ENCODE measurements around the gene LBHD2.
"Not testable (repeated sequence)": the region's sequence is repeated elsewhere in the genome, so short reads cannot be mapped to it uniquely, and the experiment has no call there.

Gene LBHD2

DNA sequence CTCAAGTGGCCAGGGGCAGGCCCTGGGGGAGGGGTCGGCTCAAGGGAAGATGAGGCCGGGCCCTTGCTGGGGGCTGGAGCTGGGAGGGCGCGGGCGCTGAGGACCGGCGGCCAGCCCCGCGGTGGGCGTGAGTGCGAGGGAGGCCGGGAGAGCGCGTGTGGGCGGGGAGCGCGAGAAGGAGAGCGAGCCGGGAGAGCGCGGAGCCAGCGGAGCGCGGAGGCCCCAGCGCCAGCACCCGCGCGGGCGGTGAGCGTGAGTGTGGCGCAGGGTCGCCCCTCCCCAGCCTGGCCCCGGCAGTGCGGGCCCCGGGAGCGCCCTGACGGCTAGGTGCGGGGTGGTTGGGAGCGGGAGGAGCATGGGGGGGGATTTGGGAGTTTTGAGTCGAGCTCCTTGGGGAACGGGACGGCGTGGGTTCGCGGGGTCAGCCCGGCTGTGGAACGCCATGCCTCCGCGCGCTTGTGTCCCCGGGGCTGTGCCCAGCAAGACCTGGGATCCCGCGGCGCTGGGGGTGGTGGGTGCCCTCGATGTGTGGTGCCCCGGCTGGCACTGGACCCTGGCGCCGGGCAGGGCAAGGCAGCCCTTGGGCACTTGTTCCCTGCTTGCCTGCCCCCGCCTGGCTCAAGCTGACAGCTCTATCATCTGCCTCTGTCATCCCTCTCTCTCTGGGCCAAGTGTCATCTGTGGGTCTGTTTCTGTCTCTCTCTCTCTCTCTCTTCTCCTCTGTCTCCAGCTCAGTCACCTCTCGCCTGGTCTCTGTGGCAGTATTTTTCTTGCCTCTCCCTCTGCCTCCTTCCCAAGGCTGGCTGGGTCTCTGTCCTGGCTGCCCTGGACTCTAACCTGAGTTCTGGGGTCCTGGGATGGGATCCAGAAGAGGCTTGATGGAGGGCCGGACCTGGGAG, at the start of gene LBHD2:
Gene LBHD2 (plus strand): TSS at position 190 of the 899 bp plus-strand sequence. CDS start 1,803 bp downstream, outside the sequence.
- H3K4me3 ChIP-seq (ENCODE audit: low read length): no peak within 1 kb of the TSS
- TF ChIP-seq ZNF274 (IDR thresholded peaks at IDR 0.05; ENCODE audit: low read depth, low read length): no peak

- H3K4me3 ChIP-seq (ENCODE audit: low read length): no peak overlapping the region
- no peak for TF ChIP-seq ZNF274 (IDR thresholded peaks at IDR 0.05; ENCODE audit: low read depth, low read length)
Observed at GRCh38 chr14:103041464-103041863, 42.5 kb upstream of the LBHD2 start.

DNA sequence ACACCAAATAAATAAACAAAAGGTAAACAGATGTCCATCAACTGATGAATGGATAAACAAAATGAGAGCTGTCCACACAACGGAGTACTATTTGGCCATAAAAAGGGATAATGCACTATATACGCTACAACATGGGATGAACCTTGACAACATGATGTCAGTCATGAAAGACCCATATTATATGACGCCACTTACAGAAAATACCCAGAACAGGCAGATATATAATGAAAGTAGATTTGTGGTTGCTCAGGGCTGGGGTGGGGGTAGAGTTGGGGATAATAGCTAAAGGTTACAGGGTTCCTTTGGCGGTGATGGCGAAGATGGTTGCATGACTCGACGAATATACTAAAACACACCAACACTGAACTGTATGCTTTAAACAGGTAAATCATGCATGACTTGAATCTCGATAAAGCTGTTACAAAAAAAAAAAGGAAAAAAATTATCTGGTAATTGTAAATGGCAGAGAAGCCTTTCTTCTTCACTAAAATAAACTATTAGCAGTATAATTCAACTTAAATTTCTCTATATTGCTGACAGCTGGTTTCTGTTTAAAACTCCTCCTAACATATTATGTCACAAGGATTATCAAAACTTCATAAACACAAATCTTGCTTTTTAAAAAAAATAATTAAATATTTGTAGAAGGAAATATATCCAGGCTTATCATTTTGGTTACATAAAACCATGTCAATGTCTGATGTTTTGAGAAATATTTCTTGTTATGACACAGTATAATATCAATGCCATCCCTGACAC, 40.6 kb upstream of the LBHD2 start:
- H3K4me3 ChIP-seq (ENCODE audit: low read length): no peak overlapping the region
- no peak for TF ChIP-seq ZNF274 (IDR thresholded peaks at IDR 0.05; ENCODE audit: low read depth, low read length)

DNA sequence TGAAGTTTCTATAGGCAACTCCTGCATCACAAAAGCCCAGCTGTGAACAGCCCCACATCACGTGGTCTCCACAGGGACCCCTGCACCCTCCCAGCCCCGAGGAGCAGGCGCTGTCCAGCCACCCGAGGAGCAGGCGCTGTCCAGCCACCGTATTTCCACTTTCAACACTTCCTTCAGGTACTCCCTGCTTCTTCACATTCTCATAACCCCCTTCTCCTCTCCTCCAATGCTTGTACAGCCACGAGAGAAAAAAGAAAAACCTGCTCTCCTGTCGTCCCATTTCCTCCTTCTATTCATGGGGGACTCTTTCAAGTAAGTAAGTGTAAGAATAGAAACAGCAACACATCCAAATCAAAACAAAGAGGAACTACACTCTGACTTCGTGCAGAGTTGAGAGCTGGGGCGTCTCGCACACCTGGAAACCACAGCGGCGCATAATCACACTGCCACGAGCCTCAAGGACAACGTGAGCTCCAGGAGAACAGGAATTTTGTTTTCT, 38.6 kb upstream of the LBHD2 start:
- H3K4me3 ChIP-seq (ENCODE audit: low read length): peak overlapping the region; percentile 37; the same call in 1 of the 2 replicates
- TF ChIP-seq ZNF274 (IDR thresholded peaks at IDR 0.05; ENCODE audit: low read depth, low read length): no peak

GRCh38 chr14:103047453-103047852, 36.6 kb upstream of the LBHD2 start:
- not testable (repeated sequence) for H3K4me3 ChIP-seq (ENCODE audit: low read length)

GRCh38 chr14:103050935-103051334, 33.1 kb upstream of the LBHD2 start:
- no peak overlapping the region for H3K4me3 ChIP-seq (ENCODE audit: low read length)
- no peak for TF ChIP-seq ZNF274 (IDR thresholded peaks at IDR 0.05; ENCODE audit: low read depth, low read length)

DNA sequence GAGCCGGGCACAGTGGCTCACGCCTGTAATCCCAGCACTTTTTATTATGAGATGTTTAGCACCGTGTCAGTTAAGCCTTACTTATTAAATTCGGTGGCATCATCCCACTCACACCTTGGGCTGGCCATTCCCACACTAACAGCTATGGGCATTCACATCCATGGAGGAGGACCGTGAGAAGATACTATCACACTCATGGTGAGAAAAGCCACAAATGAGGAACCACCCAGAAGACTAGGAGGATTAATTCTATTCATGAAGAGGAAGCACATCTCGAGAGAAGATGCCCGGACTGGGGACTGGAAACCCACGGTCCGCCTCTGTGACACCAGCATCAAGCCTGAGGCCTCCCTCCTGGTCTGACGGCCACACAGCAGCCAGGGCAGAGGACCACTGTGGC, 31.6 kb upstream of the LBHD2 start:
- no peak for TF ChIP-seq ZNF274 (IDR thresholded peaks at IDR 0.05; ENCODE audit: low read depth, low read length)

GRCh38 chr14:103055695-103056094, 28.3 kb upstream of the LBHD2 start:
- H3K4me3 ChIP-seq (ENCODE audit: low read length): peak overlapping the region; percentile 73; the same call in 1 of the 2 replicates
- TF ChIP-seq ZNF274 (IDR thresholded peaks at IDR 0.05; ENCODE audit: low read depth, low read length): no peak

More for the DNA sequence above, 31.6 kb upstream of the LBHD2 start:
- no peak overlapping the region for H3K4me3 ChIP-seq (ENCODE audit: low read length)

DNA sequence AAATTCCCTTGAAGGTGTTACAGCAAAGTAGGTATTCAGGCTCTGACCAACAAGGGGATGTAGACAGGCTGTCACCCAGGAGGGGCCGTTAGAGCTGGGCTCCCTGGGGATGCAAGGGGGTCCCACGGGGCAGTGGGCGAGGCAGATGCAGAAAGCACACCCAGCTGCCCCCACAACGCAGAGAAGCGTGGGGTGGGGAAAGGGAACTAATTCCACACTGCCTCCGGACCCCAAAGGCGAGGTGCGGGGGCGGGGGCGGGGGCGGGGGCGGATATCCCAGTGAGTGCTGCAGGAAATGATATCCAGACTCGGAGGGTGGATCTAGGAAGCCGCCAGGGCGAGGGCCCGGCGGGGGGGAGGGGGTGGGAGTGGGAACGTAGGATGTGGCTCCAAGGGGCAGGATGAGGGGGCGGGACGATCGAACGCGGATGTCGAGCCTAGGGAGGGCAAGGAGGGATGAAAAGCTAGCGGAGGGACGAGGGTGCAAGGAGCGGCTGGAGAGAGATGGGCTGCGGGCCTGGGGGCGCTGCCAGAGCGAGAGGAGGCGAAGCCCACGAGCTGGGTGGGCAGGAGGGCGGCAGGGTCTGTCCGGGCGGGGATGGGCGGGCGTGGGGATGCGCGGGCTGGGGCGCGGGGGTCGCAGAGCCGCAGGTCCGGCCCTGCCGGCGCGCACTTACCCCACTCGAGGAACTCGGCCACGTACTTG, 27.5 kb upstream of the LBHD2 start:
- no peak for TF ChIP-seq ZNF274 (IDR thresholded peaks at IDR 0.05; ENCODE audit: low read depth, low read length)

GRCh38 chr14:103057028-103057371, 27.0 kb upstream of the LBHD2 start:
- peak overlapping the region; percentile 73 for H3K4me3 ChIP-seq (ENCODE audit: low read length)
- TF ChIP-seq ZNF274 (IDR thresholded peaks at IDR 0.05; ENCODE audit: low read depth, low read length): no peak

More for the DNA sequence above, 27.5 kb upstream of the LBHD2 start:
- peak overlapping the region; percentile 73 for H3K4me3 ChIP-seq (ENCODE audit: low read length)

GRCh38 chr14:103057372-103058163, 26.4 kb upstream of the LBHD2 start, which contains the start of gene CDC42BPB:
TSS of gene CDC42BPB (minus strand) at chr14:103057549. CDS start at chr14:103057173, 376 bp downstream.
- TF ChIP-seq ZNF274 (IDR thresholded peaks at IDR 0.05; ENCODE audit: low read depth, low read length): no peak
- peak within 1 kb of the TSS; percentile 76 for H3K4me3 ChIP-seq (ENCODE audit: low read length)

- H3K4me3 ChIP-seq (ENCODE audit: low read length): peak overlapping the region; percentile 76
- no peak for TF ChIP-seq ZNF274 (IDR thresholded peaks at IDR 0.05; ENCODE audit: low read depth, low read length)
Observed at GRCh38 chr14:103058164-103059055, 25.6 kb upstream of the LBHD2 start.

All from GM08714 (cell line).